Prostate gland (tissue), 2 donors: Measurements from ENCODE around the gene ESD.

Source experiments
- POLR2A ChIP-seq: fragments of 450-650 bp; IDR thresholded peaks from one replicate; pipeline ENCODE4 v1.6.1; 2016; ENCODE audit warnings: antibody characterized with exemption, mild to moderate bottlenecking
- POLR2AphosphoS5 ChIP-seq: sonication (generic); formaldehyde crosslinking; IDR thresholded peaks from one replicate; pipeline ENCODE4 v1.6.1; 2017; ENCODE audit warnings: antibody characterized with exemption
- TF ChIP-seq, protein P1 (sequence below), 4 experiments: fragments of 200-600 bp in 2 of 4; fragments of 450-650 bp in 2 of 4; sonication (generic) in 2 of 4; IDR thresholded peaks; 1 replicate in 3 of 4; 2 replicates in 1 of 4; pipeline ENCODE4 v1.5.1; 2016 to 2019; ENCODE audit warnings: antibody characterized with exemption in 4 of 4, mild to moderate bottlenecking in 2 of 4, moderate library complexity in 2 of 4

DNA sequence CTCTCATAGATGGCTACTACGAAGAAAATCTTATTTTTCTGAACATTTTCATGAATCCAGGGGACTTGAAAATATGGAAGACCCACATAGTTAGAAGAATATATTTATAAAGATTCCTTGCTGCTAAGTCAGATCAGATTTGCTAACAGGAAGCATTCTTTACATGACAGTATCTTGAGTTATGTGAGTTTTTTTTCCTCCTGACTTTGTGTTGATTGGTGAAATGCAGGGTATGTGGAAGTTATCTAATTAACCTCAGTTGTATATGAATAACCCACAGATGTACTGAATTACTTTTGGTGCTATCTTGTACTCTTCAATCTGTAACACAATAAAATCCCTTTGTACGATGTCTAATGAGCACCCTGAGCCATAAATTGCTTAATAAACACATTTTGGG lies 53.8 kb downstream of the ESD start:
- TF ChIP-seq POLR2A (no peak), POLR2AphosphoS5 (no peak)
- TF ChIP-seq, protein P1, sequence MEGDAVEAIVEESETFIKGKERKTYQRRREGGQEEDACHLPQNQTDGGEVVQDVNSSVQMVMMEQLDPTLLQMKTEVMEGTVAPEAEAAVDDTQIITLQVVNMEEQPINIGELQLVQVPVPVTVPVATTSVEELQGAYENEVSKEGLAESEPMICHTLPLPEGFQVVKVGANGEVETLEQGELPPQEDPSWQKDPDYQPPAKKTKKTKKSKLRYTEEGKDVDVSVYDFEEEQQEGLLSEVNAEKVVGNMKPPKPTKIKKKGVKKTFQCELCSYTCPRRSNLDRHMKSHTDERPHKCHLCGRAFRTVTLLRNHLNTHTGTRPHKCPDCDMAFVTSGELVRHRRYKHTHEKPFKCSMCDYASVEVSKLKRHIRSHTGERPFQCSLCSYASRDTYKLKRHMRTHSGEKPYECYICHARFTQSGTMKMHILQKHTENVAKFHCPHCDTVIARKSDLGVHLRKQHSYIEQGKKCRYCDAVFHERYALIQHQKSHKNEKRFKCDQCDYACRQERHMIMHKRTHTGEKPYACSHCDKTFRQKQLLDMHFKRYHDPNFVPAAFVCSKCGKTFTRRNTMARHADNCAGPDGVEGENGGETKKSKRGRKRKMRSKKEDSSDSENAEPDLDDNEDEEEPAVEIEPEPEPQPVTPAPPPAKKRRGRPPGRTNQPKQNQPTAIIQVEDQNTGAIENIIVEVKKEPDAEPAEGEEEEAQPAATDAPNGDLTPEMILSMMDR (IDR thresholded peaks at IDR 0.05): no peak
